GM23338 (cell line): Measurements from ENCODE around the gene CRYBG1.

Experiments used
- CREB1 ChIP-seq: fragments of 250-450 bp; sonication (Bioruptor Pico); IDR thresholded peaks from 2 replicates; pipeline ENCODE4 v1.5.0; 2020; ENCODE audit warnings: low read depth, mild to moderate bottlenecking, moderate library complexity
- CTCF ChIP-seq, 2 experiments: fragments of 200-600 bp in 1 of 2; sonication (generic) in 1 of 2; conservative IDR thresholded peaks; 2 replicates each; pipeline versions ENCODE4 v1.5.1 to v1.6.1; 2016 to 2017; ENCODE audit warnings: antibody characterized with exemption in 2 of 2, low read depth in 2 of 2, mild to moderate bottlenecking in 2 of 2, moderate library complexity in 1 of 2
- EZH2 ChIP-seq: fragments of 200-600 bp; sonication (generic); IDR thresholded peaks from one replicate; pipeline ENCODE4 v1.8.0; 2017; ENCODE audit warnings: antibody characterized with exemption, mild to moderate bottlenecking, low read depth; ENCODE audit not compliant: unreplicated experiment
- EZH2phosphoT487 ChIP-seq: fragments of 200-600 bp; sonication (generic); IDR thresholded peaks from one replicate; pipeline ENCODE4 v1.8.1; 2018; ENCODE audit warnings: antibody characterized with exemption; ENCODE audit not compliant: unreplicated experiment
- JUNB ChIP-seq: IDR thresholded peaks from one replicate; pipeline ENCODE4 v1.6.1; 2016; ENCODE audit warnings: antibody characterized with exemption; ENCODE audit not compliant: unreplicated experiment
- NANOG ChIP-seq: IDR thresholded peaks from 2 replicates; pipeline ENCODE4 v1.6.1; 2016; ENCODE audit warnings: antibody characterized with exemption, borderline replicate concordance
- POLR2AphosphoS5 ChIP-seq: IDR thresholded peaks from 2 replicates; pipeline ENCODE4 v1.6.1; 2016; ENCODE audit warnings: antibody characterized with exemption, low read depth
- REST ChIP-seq: IDR thresholded peaks from one replicate; pipeline ENCODE4 v1.6.1; 2018; ENCODE audit warnings: antibody characterized with exemption; ENCODE audit not compliant: unreplicated experiment
- STAT1 ChIP-seq: IDR thresholded peaks from one replicate; pipeline ENCODE4 v1.6.1; 2016; ENCODE audit warnings: antibody characterized with exemption; ENCODE audit not compliant: unreplicated experiment
- ZNF114 ChIP-seq: fragments of 250-450 bp; sonication (Bioruptor Pico); IDR thresholded peaks from 2 replicates; pipeline ENCODE4 v1.5.0; 2020; ENCODE audit warnings: mild to moderate bottlenecking, moderate library complexity
- ZNF331 ChIP-seq: fragments of 250-450 bp; sonication (Bioruptor Pico); IDR thresholded peaks from 2 replicates; pipeline ENCODE4 v1.5.0; 2020; ENCODE audit warnings: low read depth, mild to moderate bottlenecking, moderate library complexity
- TF ChIP-seq, protein P1 (sequence below): IDR thresholded peaks from 2 replicates; pipeline ENCODE4 v1.6.1; 2016; ENCODE audit warnings: antibody characterized with exemption
- TF ChIP-seq, protein P2 (sequence below): fragments of 250-450 bp; sonication (Bioruptor Pico); IDR thresholded peaks from 2 replicates; pipeline ENCODE4 v1.5.0; 2020; ENCODE audit warnings: mild to moderate bottlenecking, moderate library complexity

DNA sequence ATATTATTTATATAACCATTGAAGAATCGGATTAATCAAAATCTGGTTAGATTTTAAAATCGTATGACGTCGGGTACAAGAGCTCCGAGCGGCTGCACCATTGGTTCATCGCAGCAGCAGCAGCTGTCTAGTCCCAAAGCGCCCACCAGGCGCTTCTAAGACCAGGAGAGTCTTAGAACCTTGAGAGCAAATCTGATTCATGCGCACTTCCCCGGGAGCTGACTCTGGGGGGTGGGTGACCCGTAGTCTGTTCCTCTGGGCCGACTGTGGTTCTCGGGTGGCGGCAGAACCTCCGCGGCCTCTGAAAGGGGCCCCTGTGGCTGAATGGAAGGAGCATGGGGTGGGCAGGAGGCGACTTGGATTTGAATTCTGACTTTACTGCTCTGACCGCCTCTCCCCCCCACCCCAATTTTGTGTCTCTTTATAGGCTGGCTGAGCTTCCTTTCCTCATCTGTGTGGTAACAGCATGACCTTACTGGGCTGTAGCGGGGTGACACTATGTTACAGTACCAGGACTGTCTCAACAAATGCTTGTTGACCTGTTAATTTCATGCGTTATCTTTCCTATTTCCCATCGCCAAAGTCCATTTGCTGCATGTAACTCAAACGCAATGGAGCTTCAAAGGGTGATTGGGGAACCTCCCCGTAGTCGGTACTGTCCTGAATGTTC is 149.0 kb downstream of the CRYBG1 start:
- TF ChIP-seq CTCF (conservative IDR thresholded peaks at IDR 0.05; ENCODE audit: low read depth in 2 of 2) (peak in 1 of 2 experiments; percentile 33; a peak in 1 of 4 replicates), POLR2AphosphoS5 (no peak), EZH2 (no peak), REST (no peak), JUNB (no peak), ZNF114 (CRISPR knock-in tag) (no peak), CREB1 (CRISPR knock-in tag) (no peak), EZH2phosphoT487 (no peak), NANOG (no peak), STAT1 (no peak), ZNF331 (CRISPR knock-in tag) (no peak)
- TF ChIP-seq, protein P1, sequence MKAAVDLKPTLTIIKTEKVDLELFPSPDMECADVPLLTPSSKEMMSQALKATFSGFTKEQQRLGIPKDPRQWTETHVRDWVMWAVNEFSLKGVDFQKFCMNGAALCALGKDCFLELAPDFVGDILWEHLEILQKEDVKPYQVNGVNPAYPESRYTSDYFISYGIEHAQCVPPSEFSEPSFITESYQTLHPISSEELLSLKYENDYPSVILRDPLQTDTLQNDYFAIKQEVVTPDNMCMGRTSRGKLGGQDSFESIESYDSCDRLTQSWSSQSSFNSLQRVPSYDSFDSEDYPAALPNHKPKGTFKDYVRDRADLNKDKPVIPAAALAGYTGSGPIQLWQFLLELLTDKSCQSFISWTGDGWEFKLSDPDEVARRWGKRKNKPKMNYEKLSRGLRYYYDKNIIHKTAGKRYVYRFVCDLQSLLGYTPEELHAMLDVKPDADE: no peak
- TF ChIP-seq, protein P2, sequence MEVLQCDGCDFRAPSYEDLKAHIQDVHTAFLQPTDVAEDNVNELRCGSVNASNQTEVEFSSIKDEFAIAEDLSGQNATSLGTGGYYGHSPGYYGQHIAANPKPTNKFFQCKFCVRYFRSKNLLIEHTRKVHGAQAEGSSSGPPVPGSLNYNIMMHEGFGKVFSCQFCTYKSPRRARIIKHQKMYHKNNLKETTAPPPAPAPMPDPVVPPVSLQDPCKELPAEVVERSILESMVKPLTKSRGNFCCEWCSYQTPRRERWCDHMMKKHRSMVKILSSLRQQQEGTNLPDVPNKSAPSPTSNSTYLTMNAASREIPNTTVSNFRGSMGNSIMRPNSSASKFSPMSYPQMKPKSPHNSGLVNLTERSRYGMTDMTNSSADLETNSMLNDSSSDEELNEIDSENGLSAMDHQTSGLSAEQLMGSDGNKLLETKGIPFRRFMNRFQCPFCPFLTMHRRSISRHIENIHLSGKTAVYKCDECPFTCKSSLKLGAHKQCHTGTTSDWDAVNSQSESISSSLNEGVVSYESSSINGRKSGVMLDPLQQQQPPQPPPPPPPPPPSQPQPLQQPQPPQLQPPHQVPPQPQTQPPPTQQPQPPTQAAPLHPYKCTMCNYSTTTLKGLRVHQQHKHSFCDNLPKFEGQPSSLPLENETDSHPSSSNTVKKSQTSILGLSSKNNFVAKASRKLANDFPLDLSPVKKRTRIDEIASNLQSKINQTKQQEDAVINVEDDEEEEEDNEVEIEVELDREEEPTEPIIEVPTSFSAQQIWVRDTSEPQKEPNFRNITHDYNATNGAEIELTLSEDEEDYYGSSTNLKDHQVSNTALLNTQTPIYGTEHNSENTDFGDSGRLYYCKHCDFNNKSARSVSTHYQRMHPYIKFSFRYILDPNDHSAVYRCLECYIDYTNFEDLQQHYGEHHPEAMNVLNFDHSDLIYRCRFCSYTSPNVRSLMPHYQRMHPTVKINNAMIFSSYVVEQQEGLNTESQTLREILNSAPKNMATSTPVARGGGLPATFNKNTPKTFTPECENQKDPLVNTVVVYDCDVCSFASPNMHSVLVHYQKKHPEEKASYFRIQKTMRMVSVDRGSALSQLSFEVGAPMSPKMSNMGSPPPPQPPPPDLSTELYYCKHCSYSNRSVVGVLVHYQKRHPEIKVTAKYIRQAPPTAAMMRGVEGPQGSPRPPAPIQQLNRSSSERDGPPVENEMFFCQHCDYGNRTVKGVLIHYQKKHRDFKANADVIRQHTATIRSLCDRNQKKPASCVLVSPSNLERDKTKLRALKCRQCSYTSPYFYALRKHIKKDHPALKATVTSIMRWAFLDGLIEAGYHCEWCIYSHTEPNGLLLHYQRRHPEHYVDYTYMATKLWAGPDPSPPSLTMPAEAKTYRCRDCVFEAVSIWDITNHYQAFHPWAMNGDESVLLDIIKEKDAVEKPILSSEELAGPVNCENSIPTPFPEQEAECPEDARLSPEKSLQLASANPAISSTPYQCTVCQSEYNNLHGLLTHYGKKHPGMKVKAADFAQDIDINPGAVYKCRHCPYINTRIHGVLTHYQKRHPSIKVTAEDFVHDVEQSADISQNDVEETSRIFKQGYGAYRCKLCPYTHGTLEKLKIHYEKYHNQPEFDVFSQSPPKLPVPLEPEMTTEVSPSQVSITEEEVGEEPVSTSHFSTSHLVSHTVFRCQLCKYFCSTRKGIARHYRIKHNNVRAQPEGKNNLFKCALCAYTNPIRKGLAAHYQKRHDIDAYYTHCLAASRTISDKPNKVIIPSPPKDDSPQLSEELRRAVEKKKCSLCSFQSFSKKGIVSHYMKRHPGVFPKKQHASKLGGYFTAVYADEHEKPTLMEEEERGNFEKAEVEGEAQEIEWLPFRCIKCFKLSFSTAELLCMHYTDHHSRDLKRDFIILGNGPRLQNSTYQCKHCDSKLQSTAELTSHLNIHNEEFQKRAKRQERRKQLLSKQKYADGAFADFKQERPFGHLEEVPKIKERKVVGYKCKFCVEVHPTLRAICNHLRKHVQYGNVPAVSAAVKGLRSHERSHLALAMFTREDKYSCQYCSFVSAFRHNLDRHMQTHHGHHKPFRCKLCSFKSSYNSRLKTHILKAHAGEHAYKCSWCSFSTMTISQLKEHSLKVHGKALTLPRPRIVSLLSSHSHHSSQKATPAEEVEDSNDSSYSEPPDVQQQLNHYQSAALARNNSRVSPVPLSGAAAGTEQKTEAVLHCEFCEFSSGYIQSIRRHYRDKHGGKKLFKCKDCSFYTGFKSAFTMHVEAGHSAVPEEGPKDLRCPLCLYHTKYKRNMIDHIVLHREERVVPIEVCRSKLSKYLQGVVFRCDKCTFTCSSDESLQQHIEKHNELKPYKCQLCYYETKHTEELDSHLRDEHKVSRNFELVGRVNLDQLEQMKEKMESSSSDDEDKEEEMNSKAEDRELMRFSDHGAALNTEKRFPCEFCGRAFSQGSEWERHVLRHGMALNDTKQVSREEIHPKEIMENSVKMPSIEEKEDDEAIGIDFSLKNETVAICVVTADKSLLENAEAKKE (CRISPR knock-in tag): no peak
